Right atrium auricular region (tissue), 2 donors: Measurements from ENCODE around the gene C1QTNF6. TPM values are rescaled to one million over a fixed set of nuclear protein-coding genes. Genes with fewer than 3 reads are reported as not detected.
A peak's percentile ranks its signal among the peaks of the same experiment; 100 is the strongest.

Source experiments
- DNase-seq: peaks from one replicate; pipeline ENCODE4 v3.0.0-alpha.2; 2019; ENCODE audit warnings: low spot score
- H3K27ac ChIP-seq, 2 donors: fragments of 200-600 bp; sonication (generic); 1 replicate in 1 of 2; 2 replicates in 1 of 2; pipeline ENCODE4 v1.5.1; 2016 to 2019
- H3K27me3 ChIP-seq, 2 donors: fragments of 200-600 bp; sonication (generic); one replicate each; pipeline versions ENCODE4 v1.5.1 to v1.6.0; 2017 to 2019
- H3K36me3 ChIP-seq: fragments of 200-600 bp; sonication (generic); one replicate; pipeline ENCODE4 v1.5.1; 2016
- H3K4me1 ChIP-seq, 2 donors: fragments of 200-600 bp; sonication (generic); one replicate each; pipeline versions ENCODE4 v1.5.1 to v1.6.0; 2017 to 2019
- H3K4me3 ChIP-seq, 2 donors: fragments of 200-600 bp; sonication (generic); 1 replicate in 1 of 2; 2 replicates in 1 of 2; pipeline ENCODE4 v1.5.1; 2017 to 2019; ENCODE audit warnings: mild to moderate bottlenecking in 1 of 2, moderate library complexity in 1 of 2
- H3K9me3 ChIP-seq, 2 donors: fragments of 200-600 bp; sonication (generic); one replicate each; pipeline ENCODE4 v1.5.1; 2019
- CTCF ChIP-seq, 2 donors: fragments of 200-600 bp; sonication (generic); IDR thresholded peaks; one replicate each; pipeline ENCODE4 v1.5.1; 2019; ENCODE audit warnings: antibody characterized with exemption in 2 of 2
- total RNA-seq, 2 donors: library from RNA; depleted of rRNA; stranded (reverse); fragments of >200 nt; gene quantifications; one replicate each; pipeline ENCODE4 v1.1.0, GENCODE V29; 2016

The C1QTNF6 gene
- total RNA-seq, 2 donors from 2014 or later, result 1.6 to 2.2 TPM

GRCh38 chr22:37197451-37198257, 9.6 kb upstream of the C1QTNF6 start:
- peak; percentile 88 for DNase-seq
- H3K27me3 ChIP-seq, result no peaks in the 10 kb centered on the region
- no peak for TF ChIP-seq CTCF (IDR thresholded peaks at IDR 0.05)
- peak overlapping the region; percentile 96 to 98 for H3K27ac ChIP-seq
- peak overlapping the region in 1 of 2 donors; percentile 70 for H3K4me3 ChIP-seq
- H3K36me3 ChIP-seq, result no peaks in the 10 kb centered on the region
- no peaks in the 10 kb centered on the region for H3K9me3 ChIP-seq
- peaks cover 0 to 50% of the 10 kb centered on the region in 2 donors for H3K4me1 ChIP-seq

- Histone ChIP-seq H3K27me3 (no peaks in the 10 kb centered on the region), H3K4me3 (no peak overlapping the region), H3K27ac (peak overlapping the region; percentile 96 to 98), H3K9me3 (no peaks in the 10 kb centered on the region), H3K36me3 (no peaks in the 10 kb centered on the region), H3K4me1 (peaks cover 0 to 50% of the 10 kb centered on the region in 2 donors)
- peak; percentile 13 to 35 for TF ChIP-seq CTCF (IDR thresholded peaks at IDR 0.05)
- peak; percentile 87 for DNase-seq
These were observed 8.7 kb upstream of the C1QTNF6 start for GRCh38 chr22:37196539-37197450.

- Histone ChIP-seq H3K36me3 (no peaks in the 10 kb centered on the region), H3K4me1 (peaks cover 0 to 50% of the 10 kb centered on the region in 2 donors), H3K27me3 (no peaks in the 10 kb centered on the region), H3K9me3 (no peaks in the 10 kb centered on the region), H3K4me3 (no peak overlapping the region), H3K27ac (peak overlapping the region; percentile 96 to 98)
- no peak for TF ChIP-seq CTCF (IDR thresholded peaks at IDR 0.05)
- DNase-seq, result no peak
These were observed 7.9 kb upstream of the C1QTNF6 start for GRCh38 chr22:37195921-37196320.

GRCh38 chr22:37194750-37195149, 6.7 kb upstream of the C1QTNF6 start:
- DNase-seq, result no peak
- Histone ChIP-seq H3K27ac (no peak overlapping the region), H3K4me1 (peaks cover 0 to 52% of the 10 kb centered on the region in 2 donors), H3K36me3 (no peaks in the 10 kb centered on the region), H3K27me3 (no peaks in the 10 kb centered on the region), H3K9me3 (no peaks in the 10 kb centered on the region), H3K4me3 (no peak overlapping the region)
- no peak for TF ChIP-seq CTCF (IDR thresholded peaks at IDR 0.05)

GRCh38 chr22:37193629-37194191, 5.7 kb upstream of the C1QTNF6 start:
- no peak for DNase-seq
- no peaks in the 10 kb centered on the region for H3K27me3 ChIP-seq
- peak overlapping the region; percentile 22 to 47 for H3K27ac ChIP-seq
- TF ChIP-seq CTCF (IDR thresholded peaks at IDR 0.05), result no peak
- H3K9me3 ChIP-seq, result no peaks in the 10 kb centered on the region
- H3K4me3 ChIP-seq, result no peak overlapping the region
- H3K36me3 ChIP-seq, result no peaks in the 10 kb centered on the region
- H3K4me1 ChIP-seq, result peaks cover 0 to 56% of the 10 kb centered on the region in 2 donors
